HG03457 (cell line): ENCODE measurements around the gene ADD1.
"Not testable (repeated sequence)": the region's sequence is repeated elsewhere in the genome, so short reads cannot be mapped to it uniquely, and the experiment has no call there.

Experiments used
- ATAC-seq: cut with Tn5 transposase; IDR thresholded peaks from one replicate; pipeline ENCODE4 v1.9.1; 2021; ENCODE audit warnings: moderate number of reproducible peaks; ENCODE audit not compliant: unreplicated experiment

ADD1 gene

GRCh38 chr4:2942532-2943363 is 99.1 kb downstream of the ADD1 start:
- ATAC-seq = no peak

- ATAC-seq = no peak
Measured at GRCh38 chr4:2943364-2944090, 99.9 kb downstream of the ADD1 start.

GRCh38 chr4:2944091-2944482 is 100.4 kb downstream of the ADD1 start:
- no peak for ATAC-seq

GRCh38 chr4:2944586-2945526 is 101.2 kb downstream of the ADD1 start:
- no peak for ATAC-seq

GRCh38 chr4:2945619-2946604 is 102.3 kb downstream of the ADD1 start:
- ATAC-seq = not testable (repeated sequence)

- no peak for ATAC-seq
Measured at GRCh38 chr4:2946812-2947600, 103.4 kb downstream of the ADD1 start.

- ATAC-seq = no peak
Measured at GRCh38 chr4:2947926-2948325, 104.3 kb downstream of the ADD1 start.

- ATAC-seq = no peak
Measured at GRCh38 chr4:2948895-2949781, 105.5 kb downstream of the ADD1 start.

- ATAC-seq = no peak
Measured at GRCh38 chr4:2949782-2950125, 106.1 kb downstream of the ADD1 start.

- ATAC-seq = no peak
Measured at GRCh38 chr4:2950221-2950989, 106.8 kb downstream of the ADD1 start.

- no peak for ATAC-seq
Measured at GRCh38 chr4:2953496-2953895, 109.9 kb downstream of the ADD1 start.

GRCh38 chr4:2954358-2955185 is 110.9 kb downstream of the ADD1 start:
- ATAC-seq = no peak

GRCh38 chr4:2955186-2956044 is 111.8 kb downstream of the ADD1 start:
- ATAC-seq = not testable (repeated sequence)

GRCh38 chr4:2958446-2958845 is 114.8 kb downstream of the ADD1 start:
- ATAC-seq = no peak

GRCh38 chr4:2960450-2960849 is 116.8 kb downstream of the ADD1 start:
- not testable (repeated sequence) for ATAC-seq

GRCh38 chr4:2961421-2961810 is 117.8 kb downstream of the ADD1 start:
- no peak for ATAC-seq
